Measurements from ENCODE around the gene PTPRJ. TPM values are rescaled to one million over a fixed set of nuclear protein-coding genes. Genes with fewer than 3 reads are reported as not detected.

Gene PTPRJ
- total RNA-seq, 1 experiment from 2014 or later: 11.0 TPM

- Mint-ChIP-seq H3K36me3 (ENCODE audit: insufficient read depth, unreplicated experiment) (no peaks in the 10 kb centered on the region), H3K4me1 (ENCODE audit: low read depth, unreplicated experiment) (peaks cover 6% of the 10 kb centered on the region), H3K27me3 (ENCODE audit: insufficient read depth, unreplicated experiment) (no peaks in the 10 kb centered on the region), H3K9me3 (ENCODE audit: unreplicated experiment) (no peaks in the 10 kb centered on the region), H3K27ac (ENCODE audit: unreplicated experiment) (no peak overlapping the region), H3K4me3 (ENCODE audit: unreplicated experiment) (no peak overlapping the region)
- intact Hi-C loops (cut with micrococcal nuclease; ENCODE audit: unreplicated experiment): no loop called here
- POLR2A ChIA-PET: no interaction called here
- Histone ChIP-seq H3K36me3 (ENCODE audit: control insufficient read depth, insufficient read depth, low read length) (no peaks in the 10 kb centered on the region), H3K27me3 (replicated peaks; ENCODE audit: control insufficient read depth, insufficient read depth, low read length) (no peaks in the 10 kb centered on the region), H3K4me3 (ENCODE audit: low read depth, low read length) (no peak overlapping the region), H3K4me1 (no peaks in the 10 kb centered on the region), H3K9me3 (no peaks in the 10 kb centered on the region)
- no peak for TF ChIP-seq CTCF (IDR thresholded peaks at IDR 0.05; ENCODE audit: insufficient read depth in 1 of 2, low read depth in 1 of 2, low read length in 1 of 2, severe bottlenecking in 1 of 2, unreplicated experiment in 1 of 2)
- no TSS peak for BruUV-seq (replicated peaks)
- CTCF ChIA-PET: no interaction called here
- DNase-seq: no peak
These were observed 95.3 kb downstream of the PTPRJ start for GRCh38 chr11:48075637-48076036.

GRCh38 chr11:48077251-48077650 lies 96.9 kb downstream of the PTPRJ start:
- Mint-ChIP-seq H3K9me3 (ENCODE audit: unreplicated experiment) (no peaks in the 10 kb centered on the region), H3K27me3 (ENCODE audit: insufficient read depth, unreplicated experiment) (no peaks in the 10 kb centered on the region), H3K4me1 (ENCODE audit: low read depth, unreplicated experiment) (peaks cover 6% of the 10 kb centered on the region), H3K36me3 (ENCODE audit: insufficient read depth, unreplicated experiment) (no peaks in the 10 kb centered on the region), H3K27ac (ENCODE audit: unreplicated experiment) (no peak overlapping the region), H3K4me3 (ENCODE audit: unreplicated experiment) (no peak overlapping the region)
- POLR2A ChIA-PET: no interaction called here
- Histone ChIP-seq H3K4me3 (ENCODE audit: low read depth, low read length) (no peak overlapping the region), H3K4me1 (no peaks in the 10 kb centered on the region), H3K27me3 (replicated peaks; ENCODE audit: control insufficient read depth, insufficient read depth, low read length) (no peaks in the 10 kb centered on the region), H3K9me3 (no peaks in the 10 kb centered on the region), H3K36me3 (ENCODE audit: control insufficient read depth, insufficient read depth, low read length) (no peaks in the 10 kb centered on the region)
- TF ChIP-seq CTCF (IDR thresholded peaks at IDR 0.05; ENCODE audit: insufficient read depth in 1 of 2, low read depth in 1 of 2, low read length in 1 of 2, severe bottlenecking in 1 of 2, unreplicated experiment in 1 of 2): no peak
- intact Hi-C loops (cut with micrococcal nuclease; ENCODE audit: unreplicated experiment): no loop called here
- no TSS peak for BruUV-seq (replicated peaks)
- DNase-seq: no peak
- CTCF ChIA-PET: interaction anchor here (0.6 to 0.7 kb wide), 2 partner anchors 76 to 220 kb away, joined by 4 to 11 read pairs; no protein-coding TSS in a partner anchor

GRCh38 chr11:48078689-48079088 lies 98.3 kb downstream of the PTPRJ start:
- CTCF ChIA-PET: interaction anchor here (0.6 kb wide), 1 partner anchor 187 kb away, joined by 11 read pairs; no protein-coding TSS in a partner anchor
- Mint-ChIP-seq H3K4me1 (ENCODE audit: low read depth, unreplicated experiment) (peaks cover 6% of the 10 kb centered on the region), H3K27me3 (ENCODE audit: insufficient read depth, unreplicated experiment) (no peaks in the 10 kb centered on the region), H3K9me3 (ENCODE audit: unreplicated experiment) (no peaks in the 10 kb centered on the region), H3K27ac (ENCODE audit: unreplicated experiment) (no peak overlapping the region), H3K36me3 (ENCODE audit: insufficient read depth, unreplicated experiment) (no peaks in the 10 kb centered on the region), H3K4me3 (ENCODE audit: unreplicated experiment) (no peak overlapping the region)
- no TSS peak for BruUV-seq (replicated peaks)
- intact Hi-C loops (cut with micrococcal nuclease; ENCODE audit: unreplicated experiment): no loop called here
- H3K4me3 ChIP-seq (ENCODE audit: low read depth, low read length): no peak overlapping the region
- POLR2A ChIA-PET: no interaction called here
- no peaks in the 10 kb centered on the region for H3K9me3 ChIP-seq
- no peaks in the 10 kb centered on the region for H3K27me3 ChIP-seq (replicated peaks; ENCODE audit: control insufficient read depth, insufficient read depth, low read length)
- H3K36me3 ChIP-seq (ENCODE audit: control insufficient read depth, insufficient read depth, low read length): no peaks in the 10 kb centered on the region
- TF ChIP-seq CTCF (IDR thresholded peaks at IDR 0.05; ENCODE audit: insufficient read depth in 1 of 2, low read depth in 1 of 2, low read length in 1 of 2, severe bottlenecking in 1 of 2, unreplicated experiment in 1 of 2): no peak
- H3K4me1 ChIP-seq: no peaks in the 10 kb centered on the region
- DNase-seq: no peak

All from Caco-2 (cell line).